Endodermal cell (in vitro differentiated cells): Measurements from ENCODE around the gene OOSP4A. TPM values are rescaled to one million over a fixed set of nuclear protein-coding genes. Genes with fewer than 3 reads are reported as not detected.
"Not testable (repeated sequence)": the region's sequence is repeated elsewhere in the genome, so short reads cannot be mapped to it uniquely, and the experiment has no call there.

Experiments used
- DNase-seq: peaks from one replicate; pipeline ENCODE4 v3.0.0-alpha.2; 2017
- H3K27ac ChIP-seq: 2 replicates; pipeline ENCODE4 v1.5.1; 2013; ENCODE audit warnings: mild to moderate bottlenecking, low read depth, low read length, moderate library complexity
- H3K27me3 ChIP-seq: 2 replicates; pipeline ENCODE4 v1.6.1; 2013; ENCODE audit warnings: mild to moderate bottlenecking, low read length, moderate library complexity; ENCODE audit not compliant: insufficient read depth, control insufficient read depth, poor library complexity, severe bottlenecking
- H3K36me3 ChIP-seq: 2 replicates; pipeline ENCODE4 v1.7.0; 2013; ENCODE audit warnings: mild to moderate bottlenecking, low read length, moderate library complexity; ENCODE audit not compliant: control insufficient read depth, insufficient read depth
- H3K4me1 ChIP-seq: one replicate; pipeline ENCODE4 v1.7.0; 2013; ENCODE audit warnings: low read length; ENCODE audit not compliant: control insufficient read depth, insufficient read depth
- H3K4me3 ChIP-seq: 2 replicates; pipeline ENCODE4 v1.5.1; 2013; ENCODE audit warnings: mild to moderate bottlenecking, low read length, moderate library complexity
- H3K9ac ChIP-seq: 2 replicates; pipeline ENCODE4 v1.6.1; 2013; ENCODE audit warnings: mild to moderate bottlenecking, low read length, moderate library complexity; ENCODE audit not compliant: poor library complexity, severe bottlenecking; ENCODE audit errors: extremely low read depth
- H3K9me3 ChIP-seq: 2 replicates; pipeline ENCODE4 v1.6.1; 2013; ENCODE audit warnings: mild to moderate bottlenecking, low read length, moderate library complexity; ENCODE audit not compliant: control insufficient read depth
- H3K27ac Mint-ChIP-seq: 2 replicates; pipeline ENCODE4 v1.8.0; 2020; ENCODE audit warnings: mixed read lengths
- H3K27me3 Mint-ChIP-seq: 2 replicates; pipeline ENCODE4 v1.8.0; 2021; ENCODE audit warnings: mild to moderate bottlenecking, mixed read lengths; ENCODE audit not compliant: insufficient read depth
- H3K36me3 Mint-ChIP-seq: 2 replicates; pipeline ENCODE4 v1.8.0; 2020; ENCODE audit warnings: low read depth, mixed read lengths
- H3K4me1 Mint-ChIP-seq: 2 replicates; pipeline ENCODE4 v1.8.0; 2020; ENCODE audit warnings: mixed read lengths
- H3K4me3 Mint-ChIP-seq: 2 replicates; pipeline ENCODE4 v1.8.0; 2020; ENCODE audit warnings: mild to moderate bottlenecking, moderate library complexity, mixed read lengths
- H3K9me3 Mint-ChIP-seq: 2 replicates; pipeline ENCODE4 v1.8.0; 2020; ENCODE audit warnings: mild to moderate bottlenecking, mixed read lengths
- WGBS, 2 experiments: methylation state at CpG; one replicate each; pipeline versions ENCODE4 v1.1.5 to v1.1.7; 2013; ENCODE audit warnings: missing lambda C conversion rate in 2 of 2, mixed read lengths in 1 of 2; ENCODE audit not compliant: insufficient coverage in 1 of 2, insufficient read length in 1 of 2; 5-methylcytosine and 5-hydroxymethylcytosine counted together
- total RNA-seq, 2 donors: library from RNA; stranded (reverse); fragmentation: NEBNext Ultra II Directional in 1 of 2; extraction: Animal tissue kit (Norgen Biotek cat#: 25700) in 1 of 2; gene quantifications; 2 replicates in 1 of 2; 3 replicates in 1 of 2; pipeline ENCODE4 v1.2.1, GENCODE V29; 2021
- TF ChIP-seq, protein P1 (sequence below): fragments of 200-600 bp; sonication (generic); conservative IDR thresholded peaks from 2 replicates; pipeline ENCODE4 v1.5.0; 2021; ENCODE audit warnings: antibody characterized with exemption, mild to moderate bottlenecking

OOSP4A gene
- total RNA-seq, 2 donors from 2014 or later: not detected

DNA sequence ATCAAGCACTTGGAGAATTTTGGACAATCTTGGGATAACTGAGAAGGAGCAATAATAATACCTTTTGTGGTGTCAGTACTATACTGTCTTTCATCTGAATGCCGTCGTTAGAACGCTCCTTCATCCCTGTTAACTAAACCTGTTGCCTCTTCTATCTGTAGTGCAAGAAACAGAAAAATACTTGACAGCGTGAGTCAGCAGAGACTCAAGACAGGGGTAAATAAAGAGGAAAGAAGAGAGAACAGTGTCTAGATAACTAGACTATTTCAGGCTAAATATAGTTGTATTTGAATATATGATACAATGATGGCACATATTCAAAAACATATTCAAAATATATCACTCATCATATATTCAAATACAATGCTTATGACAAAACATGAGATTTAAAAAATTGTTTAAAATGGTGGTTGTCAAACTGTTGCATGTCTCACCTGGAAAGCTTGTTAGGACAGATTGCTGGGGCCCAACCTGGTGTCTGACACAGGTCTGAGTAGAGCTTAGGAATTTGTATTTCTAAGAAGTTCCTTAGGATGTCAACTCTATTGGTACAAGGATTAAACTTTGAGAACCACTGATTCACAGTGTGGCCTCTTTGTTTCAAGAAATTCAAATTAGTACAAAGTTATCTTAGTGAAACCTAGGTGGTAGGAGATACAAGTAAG, 17.4 kb downstream of the OOSP4A start:
- H3K27ac Mint-ChIP-seq: no peak overlapping the region
- TF ChIP-seq, protein P1, sequence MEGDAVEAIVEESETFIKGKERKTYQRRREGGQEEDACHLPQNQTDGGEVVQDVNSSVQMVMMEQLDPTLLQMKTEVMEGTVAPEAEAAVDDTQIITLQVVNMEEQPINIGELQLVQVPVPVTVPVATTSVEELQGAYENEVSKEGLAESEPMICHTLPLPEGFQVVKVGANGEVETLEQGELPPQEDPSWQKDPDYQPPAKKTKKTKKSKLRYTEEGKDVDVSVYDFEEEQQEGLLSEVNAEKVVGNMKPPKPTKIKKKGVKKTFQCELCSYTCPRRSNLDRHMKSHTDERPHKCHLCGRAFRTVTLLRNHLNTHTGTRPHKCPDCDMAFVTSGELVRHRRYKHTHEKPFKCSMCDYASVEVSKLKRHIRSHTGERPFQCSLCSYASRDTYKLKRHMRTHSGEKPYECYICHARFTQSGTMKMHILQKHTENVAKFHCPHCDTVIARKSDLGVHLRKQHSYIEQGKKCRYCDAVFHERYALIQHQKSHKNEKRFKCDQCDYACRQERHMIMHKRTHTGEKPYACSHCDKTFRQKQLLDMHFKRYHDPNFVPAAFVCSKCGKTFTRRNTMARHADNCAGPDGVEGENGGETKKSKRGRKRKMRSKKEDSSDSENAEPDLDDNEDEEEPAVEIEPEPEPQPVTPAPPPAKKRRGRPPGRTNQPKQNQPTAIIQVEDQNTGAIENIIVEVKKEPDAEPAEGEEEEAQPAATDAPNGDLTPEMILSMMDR: no peak
- no peaks in the 10 kb centered on the region for H3K9me3 Mint-ChIP-seq
- Histone ChIP-seq H3K9ac (no peak overlapping the region), H3K4me3 (peak overlapping the region; percentile 50), H3K9me3 (peaks cover 3% of the 10 kb centered on the region), H3K4me1 (peaks cover 12% of the 10 kb centered on the region), H3K36me3 (no peaks in the 10 kb centered on the region), H3K27ac (no peak overlapping the region), H3K27me3 (no peaks in the 10 kb centered on the region)
- WGBS, 2 experiments: 84 to 96% methylated on average over 4 of the region's 4 CpGs
- H3K27me3 Mint-ChIP-seq: no peaks in the 10 kb centered on the region
- H3K4me3 Mint-ChIP-seq: no peak overlapping the region
- H3K36me3 Mint-ChIP-seq: no peaks in the 10 kb centered on the region
- H3K4me1 Mint-ChIP-seq: peaks cover 2% of the 10 kb centered on the region
- no peak for DNase-seq

DNA sequence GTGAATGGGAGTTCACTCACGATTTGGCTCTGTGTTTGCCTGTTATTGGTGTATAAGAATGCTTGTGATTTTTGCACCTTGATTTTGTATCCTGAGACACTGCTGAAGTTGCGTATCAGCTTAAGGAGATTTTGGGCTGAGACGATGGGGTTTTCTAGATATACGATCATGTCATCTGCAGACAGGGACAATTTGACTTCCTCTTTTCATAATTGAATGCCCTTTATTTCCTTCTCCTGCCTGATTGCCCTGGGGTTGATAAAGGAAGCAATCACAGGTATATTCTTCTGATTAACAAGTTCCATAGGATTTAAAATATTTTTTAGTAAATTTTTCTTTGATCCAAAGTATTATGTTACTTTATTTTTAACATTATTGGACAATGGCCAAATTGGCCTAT, 18.2 kb downstream of the OOSP4A start:
- not testable (repeated sequence) for H3K36me3 Mint-ChIP-seq, DNase-seq, H3K4me1 Mint-ChIP-seq, H3K27me3 Mint-ChIP-seq, H3K9me3 ChIP-seq, H3K9ac ChIP-seq, H3K27ac ChIP-seq, H3K9me3 Mint-ChIP-seq, H3K27me3 ChIP-seq, H3K36me3 ChIP-seq, H3K4me3 Mint-ChIP-seq, H3K27ac Mint-ChIP-seq
- Histone ChIP-seq H3K4me1 (peaks cover 12% of the 10 kb centered on the region), H3K4me3 (peak overlapping the region; percentile 50)
- WGBS, 2 experiments: 94 to 100% methylated on average over 3 of the region's 4 CpGs

GRCh38 chr11:59983212-59983611, 19.4 kb downstream of the OOSP4A start:
- Mint-ChIP-seq H3K4me3 (no peak overlapping the region), H3K27me3 (no peaks in the 10 kb centered on the region), H3K4me1 (peaks cover 2% of the 10 kb centered on the region), H3K27ac (no peak overlapping the region), H3K9me3 (no peaks in the 10 kb centered on the region), H3K36me3 (no peaks in the 10 kb centered on the region)
- Histone ChIP-seq H3K4me1 (peaks cover 12% of the 10 kb centered on the region), H3K9me3 (peaks cover 5% of the 10 kb centered on the region), H3K27ac (no peak overlapping the region), H3K27me3 (no peaks in the 10 kb centered on the region), H3K36me3 (no peaks in the 10 kb centered on the region), H3K4me3 (no peak overlapping the region), H3K9ac (no peak overlapping the region)
- no peak for DNase-seq
- TF ChIP-seq, protein P1: no peak
- 94% methylated on average over 1 of the region's 1 CpG; no CpG with 5 or more reads in 1 of the 2 experiments for WGBS, 2 experiments

DNA sequence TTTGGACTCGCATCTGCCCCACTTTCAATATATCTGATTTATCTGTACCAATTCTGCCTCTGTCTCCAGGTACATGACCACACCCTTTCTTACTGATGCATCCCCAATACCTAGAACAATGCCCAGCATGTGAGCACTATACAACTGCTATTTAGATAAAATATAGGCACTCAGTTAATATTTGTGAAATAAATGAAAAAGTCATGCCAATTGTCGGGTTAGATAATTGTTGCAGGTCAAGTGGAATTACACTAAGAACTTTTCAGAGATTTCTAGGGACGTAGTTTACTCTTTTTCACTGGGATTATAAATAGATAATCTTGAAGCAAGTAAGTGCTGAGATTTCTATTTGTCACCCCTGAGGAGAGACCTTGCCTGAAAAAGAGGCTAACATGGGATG, 20.5 kb downstream of the OOSP4A start:
- peaks cover 12% of the 10 kb centered on the region for H3K4me1 ChIP-seq
- Mint-ChIP-seq H3K27ac (no peak overlapping the region), H3K36me3 (no peaks in the 10 kb centered on the region), H3K9me3 (no peaks in the 10 kb centered on the region), H3K4me3 (no peak overlapping the region), H3K4me1 (peaks cover 2% of the 10 kb centered on the region), H3K27me3 (no peaks in the 10 kb centered on the region)
- no peak overlapping the region for H3K4me3 ChIP-seq
- 93 to 97% methylated on average over 3 of the region's 3 CpGs for WGBS, 2 experiments
- H3K27me3 ChIP-seq: no peaks in the 10 kb centered on the region
- DNase-seq: no peak
- no peaks in the 10 kb centered on the region for H3K36me3 ChIP-seq
- no peak overlapping the region for H3K9ac ChIP-seq
- TF ChIP-seq, protein P1: no peak
- no peak overlapping the region for H3K27ac ChIP-seq
- H3K9me3 ChIP-seq: peaks cover 11% of the 10 kb centered on the region
